ENCODE results near the gene SPC25.
"Not testable (repeated sequence)": the region's sequence is repeated elsewhere in the genome, so short reads cannot be mapped to it uniquely, and the experiment has no call there.

SPC25 gene, protein sequence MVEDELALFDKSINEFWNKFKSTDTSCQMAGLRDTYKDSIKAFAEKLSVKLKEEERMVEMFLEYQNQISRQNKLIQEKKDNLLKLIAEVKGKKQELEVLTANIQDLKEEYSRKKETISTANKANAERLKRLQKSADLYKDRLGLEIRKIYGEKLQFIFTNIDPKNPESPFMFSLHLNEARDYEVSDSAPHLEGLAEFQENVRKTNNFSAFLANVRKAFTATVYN

DNA sequence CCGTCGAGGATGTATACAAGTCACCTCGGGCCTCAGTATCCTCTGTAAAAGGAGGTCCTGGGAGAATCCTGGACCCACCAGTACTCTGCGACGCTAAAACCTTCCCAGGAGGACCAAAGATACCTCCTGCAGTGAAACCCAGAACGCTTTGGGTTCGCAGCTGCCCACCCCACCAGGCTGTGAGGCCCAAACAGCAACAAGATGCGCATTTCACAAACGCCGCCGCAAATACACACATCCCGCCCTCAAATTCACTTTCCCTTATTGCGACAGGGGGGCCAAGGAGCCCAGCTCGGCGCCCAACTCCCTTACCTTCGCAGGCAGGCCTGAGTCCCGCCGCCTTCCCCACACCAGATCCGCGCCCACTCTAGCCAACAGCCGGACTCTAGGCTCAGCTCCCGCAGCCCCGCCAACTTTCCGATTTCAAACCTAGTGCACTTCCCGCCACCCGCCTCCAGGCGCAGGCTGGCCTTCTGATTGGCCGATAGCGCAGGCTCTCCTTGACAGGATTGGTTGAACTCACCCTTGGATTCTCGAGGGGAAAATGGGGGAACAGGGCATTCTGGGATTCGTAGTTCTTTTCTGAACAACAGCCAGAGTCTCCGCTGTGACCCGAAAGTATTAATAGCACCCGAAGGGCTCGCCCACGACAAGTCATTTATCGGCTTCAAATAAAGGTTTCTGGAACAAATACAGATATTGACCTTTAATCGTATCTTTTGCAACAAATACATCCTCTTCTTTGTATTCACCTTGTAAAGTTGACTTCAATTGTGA lies at the start of gene SPC25:
Gene SPC25 (minus strand): TSS at position 425 of the 777 bp plus-strand sequence. CDS start 911 bp downstream, outside the sequence.
- DNase-seq = peak; percentile 53

DNA sequence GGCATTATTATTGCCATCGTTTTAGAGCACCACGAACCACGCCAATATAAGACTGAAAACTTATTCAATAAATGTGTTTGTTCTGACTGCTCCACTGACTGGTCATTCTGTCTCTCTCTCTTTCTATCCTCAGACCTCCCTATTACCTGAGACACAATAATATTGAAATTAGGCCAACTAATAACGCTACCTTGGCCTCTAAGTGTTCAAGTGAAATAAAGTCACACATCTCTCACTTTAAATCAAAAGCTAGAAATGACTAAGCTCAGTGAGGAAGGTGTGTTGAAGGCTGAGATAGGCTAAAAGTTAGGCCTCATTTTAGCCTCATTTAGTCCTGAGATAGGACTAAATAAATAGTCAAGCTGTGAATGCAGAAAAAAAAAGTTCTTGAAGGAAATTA lies 49.7 kb upstream of the SPC25 start:
- no peak for DNase-seq

DNA sequence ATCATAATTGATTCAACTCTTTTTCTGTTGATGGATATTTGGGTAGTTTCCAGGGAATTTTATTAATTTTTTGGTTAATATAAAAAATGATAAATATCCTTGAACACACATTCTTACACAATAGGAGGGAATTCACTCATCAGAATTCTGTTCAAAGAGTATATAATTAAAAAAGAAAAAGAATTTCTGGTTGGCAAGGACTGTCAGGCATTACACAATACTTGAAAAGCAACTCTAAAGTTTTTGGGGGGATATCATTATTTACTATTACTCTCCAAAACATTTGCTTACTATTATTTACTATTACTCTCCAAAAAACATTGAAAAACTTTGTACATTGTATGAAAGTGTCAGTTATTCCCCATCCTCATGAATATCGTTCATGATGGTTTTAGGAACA lies 48.8 kb upstream of the SPC25 start:
- DNase-seq = no peak

GRCh38 chr2:168935810-168936581 lies 45.8 kb upstream of the SPC25 start:
- DNase-seq = no peak

- no peak for DNase-seq
Observed at GRCh38 chr2:168934826-168935225, 44.6 kb upstream of the SPC25 start.

- DNase-seq = not testable (repeated sequence)
Observed at GRCh38 chr2:168932174-168932573, 41.9 kb upstream of the SPC25 start.

- no peak for DNase-seq
Observed at GRCh38 chr2:168930242-168930641, 40.0 kb upstream of the SPC25 start.

GRCh38 chr2:168929031-168929430 lies 38.8 kb upstream of the SPC25 start:
- no peak for DNase-seq

DNA sequence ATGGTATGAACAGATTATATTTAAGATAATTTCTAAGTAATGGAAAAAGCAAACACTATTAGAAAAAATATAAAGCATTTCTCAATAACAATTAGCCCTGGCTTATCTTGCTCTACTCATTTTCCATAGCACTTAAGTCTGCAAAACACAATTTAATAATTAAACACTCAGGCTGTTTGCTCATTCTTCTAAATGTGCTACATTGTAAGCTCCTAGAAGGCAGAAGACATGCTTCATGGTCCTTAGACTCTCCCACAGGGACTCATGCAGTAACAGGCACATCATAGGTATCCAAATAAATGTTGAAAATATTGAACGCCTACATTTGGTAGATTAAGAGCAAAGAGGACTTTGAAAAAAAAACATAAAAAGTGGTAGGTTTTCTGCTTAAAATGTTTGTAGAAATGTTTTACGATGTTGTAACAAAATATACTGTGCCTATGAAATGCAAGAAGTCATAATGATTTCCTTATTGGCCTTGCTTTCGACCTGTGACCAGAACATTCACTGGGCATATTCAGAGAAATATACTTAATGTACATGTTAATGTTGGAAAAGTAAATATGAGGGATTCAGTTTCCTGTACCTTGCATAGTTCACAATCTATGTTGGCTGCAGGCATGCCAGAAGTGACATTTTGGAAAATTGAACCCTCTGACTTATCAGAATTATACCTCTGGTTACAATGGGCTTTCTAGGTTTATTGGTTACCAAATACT lies 38.0 kb upstream of the SPC25 start:
- no peak for DNase-seq

GRCh38 chr2:168926621-168927386 lies 36.6 kb upstream of the SPC25 start:
- no peak for DNase-seq

- no peak for DNase-seq
Observed at GRCh38 chr2:168920504-168921157, 30.4 kb upstream of the SPC25 start.

GRCh38 chr2:168916331-168916675 lies 26.1 kb upstream of the SPC25 start:
- no peak for DNase-seq

DNA sequence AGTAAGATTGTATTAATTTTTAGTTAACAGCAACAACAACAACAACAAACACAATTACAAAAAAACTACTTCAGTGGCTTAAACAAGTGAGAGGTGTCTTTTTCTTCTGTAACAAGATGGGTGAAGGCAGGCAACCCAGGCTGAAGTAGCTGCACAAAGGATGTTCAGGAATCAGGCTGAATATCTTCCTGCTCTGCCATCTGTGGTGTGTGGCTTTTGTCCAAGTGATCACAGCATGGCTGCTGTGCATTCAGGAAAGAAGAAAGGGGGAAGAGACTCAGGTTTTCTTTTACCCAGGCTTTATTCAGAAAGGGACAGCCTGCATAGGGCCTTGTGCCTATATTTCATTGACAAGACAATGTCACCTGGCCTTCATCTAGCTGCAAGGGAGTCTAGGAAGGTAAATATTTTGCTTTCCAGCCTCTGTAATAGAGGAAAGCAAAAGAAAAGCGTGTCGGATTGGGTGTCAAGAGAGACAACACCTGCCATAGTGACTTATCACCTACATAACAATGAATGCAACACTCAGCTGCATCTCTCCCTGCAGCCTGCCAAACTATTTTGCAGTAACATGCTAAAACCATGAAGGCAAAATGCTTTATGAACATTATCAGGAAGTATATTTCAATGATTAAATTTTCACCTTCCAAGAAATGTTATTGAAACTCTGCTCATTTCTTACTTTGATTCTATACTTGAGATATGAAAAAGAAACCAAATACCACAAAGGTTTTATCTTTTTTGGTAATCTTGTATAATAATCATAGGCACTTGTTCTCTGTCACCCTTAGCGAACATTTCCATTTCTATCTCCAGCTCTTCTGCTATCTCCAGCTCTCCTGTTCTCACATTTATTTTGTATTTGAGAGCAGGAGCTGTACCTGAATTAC lies 25.5 kb upstream of the SPC25 start:
- no peak for DNase-seq

- no peak for DNase-seq
Observed at GRCh38 chr2:168913495-168913894, 23.3 kb upstream of the SPC25 start.

- DNase-seq = no peak
Observed at GRCh38 chr2:168912901-168913369, 22.7 kb upstream of the SPC25 start.

DNA sequence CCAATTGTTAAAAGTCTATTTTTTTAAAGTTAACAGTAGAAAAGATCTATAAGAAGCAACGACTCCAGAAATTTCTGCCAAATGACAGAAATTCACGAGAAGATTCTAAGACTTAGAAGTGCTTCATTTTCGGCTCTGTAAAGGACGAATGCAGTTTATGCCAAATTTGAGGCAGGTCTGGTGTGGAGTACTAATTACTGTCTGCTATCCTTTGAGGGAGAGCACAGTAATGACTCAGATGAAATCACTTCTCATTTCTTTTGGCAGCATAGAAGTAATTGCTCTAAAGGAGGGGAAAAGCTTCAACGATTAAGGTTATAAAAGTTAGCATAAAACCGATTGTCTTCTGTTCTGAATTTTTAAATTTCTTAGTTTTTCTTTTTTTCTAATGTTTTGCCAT lies 22.2 kb upstream of the SPC25 start:
- DNase-seq = no peak

DNA sequence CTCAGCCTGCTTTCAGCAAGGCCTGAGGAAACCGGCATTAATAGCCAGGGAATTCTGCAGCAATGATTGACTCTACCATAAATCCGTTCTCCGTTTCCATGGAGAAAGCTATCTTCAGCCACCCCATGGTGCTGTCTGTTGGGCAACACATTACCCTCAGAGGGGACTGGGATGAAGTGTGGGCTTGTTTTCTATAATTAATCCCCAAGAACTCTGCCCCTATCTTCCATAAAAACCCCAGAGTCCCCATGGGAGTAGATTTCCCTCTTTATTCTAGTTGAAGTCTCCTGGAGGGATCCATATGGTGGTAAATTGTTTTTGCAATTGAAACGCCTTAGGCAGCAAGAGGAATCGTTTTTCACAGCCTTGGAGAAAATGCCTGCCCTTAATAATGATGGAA lies 20.1 kb upstream of the SPC25 start:
- DNase-seq = no peak

DNA sequence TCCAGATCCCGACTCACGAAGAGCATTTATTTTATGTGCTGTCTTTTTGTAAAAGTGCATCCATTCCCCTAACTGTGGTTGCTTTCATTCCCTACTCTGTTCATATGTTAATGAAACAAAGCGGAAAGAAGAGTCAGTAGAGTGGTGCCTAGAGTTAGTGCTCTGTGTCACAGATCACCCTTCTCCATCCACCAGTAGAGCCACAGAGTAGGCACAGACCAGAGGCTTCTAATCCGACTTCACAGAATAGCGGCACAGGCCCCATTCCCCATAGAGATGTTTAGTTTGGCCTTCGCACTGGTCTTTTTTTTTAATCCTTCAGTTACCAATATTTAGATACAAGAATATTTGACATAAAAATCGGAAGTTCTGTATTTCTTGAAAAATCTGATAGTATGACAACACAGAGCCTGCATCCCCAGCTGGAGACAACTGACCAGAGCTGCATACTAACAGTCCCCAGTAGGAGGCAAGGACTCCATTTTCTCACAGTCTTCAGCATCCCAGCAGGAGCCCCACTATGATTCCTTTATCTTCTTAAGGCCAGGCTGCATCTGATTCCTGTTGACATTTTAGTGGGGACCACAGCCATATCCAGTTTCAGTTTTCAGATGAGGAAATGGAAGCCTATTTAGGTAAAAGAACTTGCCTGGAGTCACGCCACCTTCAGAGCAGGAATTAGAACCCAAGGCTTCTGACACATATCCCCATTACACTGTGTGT lies 17.9 kb upstream of the SPC25 start:
- DNase-seq = no peak

- no peak for DNase-seq
Observed at GRCh38 chr2:168904358-168904757, 14.1 kb upstream of the SPC25 start.

DNA sequence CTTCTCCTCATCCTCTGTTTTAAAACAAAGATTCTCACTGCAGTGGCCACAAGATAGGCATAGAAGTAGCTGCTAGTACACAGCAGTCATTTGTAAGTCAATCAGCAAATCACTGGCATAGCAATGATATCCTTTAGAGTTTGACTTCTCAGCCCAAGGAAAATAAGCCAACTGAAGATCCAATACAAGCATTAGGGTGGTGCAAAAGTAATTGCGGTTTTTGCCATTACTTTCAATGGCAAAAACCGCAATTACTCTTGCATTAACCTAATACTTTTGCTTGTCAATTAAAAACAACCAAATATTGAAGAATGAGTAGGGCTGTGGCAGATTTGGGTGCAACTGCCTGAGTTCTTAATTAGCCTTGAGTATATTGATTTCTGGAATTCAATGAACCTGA lies 13.7 kb upstream of the SPC25 start:
- no peak for DNase-seq
